ENCODE data around the gene WDR55. TPM values are rescaled to one million over a fixed set of nuclear protein-coding genes. Genes with fewer than 3 reads are reported as not detected.
A peak's percentile ranks its signal among the peaks of the same experiment; 100 is the strongest.

The WDR55 gene
- total and polyA plus RNA-seq, 2 of the 13 experiments (the other 11 are each of a cell fraction or from before 2014, with no cell fraction given): 17.7 to 18.2 TPM

GRCh38 chr5:140710899-140711552 lies 46.3 kb downstream of the WDR55 start (continued):
- TF ChIP-seq ZNF670 (CRISPR knock-in tag; IDR thresholded peaks at IDR 0.05; ENCODE audit: borderline replicate concordance) (0 out of 2 replicates have a peak, but pooled peaks have one; percentile 34), SNAI1 (CRISPR knock-in tag; IDR thresholded peaks at IDR 0.05; ENCODE audit: borderline replicate concordance) (no peak)

- H3K4me2 ChIP-seq (ENCODE audit: low read depth, low read length): peak overlapping the region; percentile 67
- ChIA-PET POLR2A (interaction anchor here (1.1 to 3.4 kb wide), 8 partner anchors 8 to 164 kb away, joined by 7 to 42 read pairs (median 16); partner anchors contain the start of genes EIF4EBP3, HARS1, HARS2 and IK), CTCF (ENCODE audit: low intra/inter-chr PET ratio, low total read pairs) (no interaction called here)
- no peaks in the 10 kb centered on the region for H3K9me3 ChIP-seq (ENCODE audit: low read length)
- H3K4me1 ChIP-seq (ENCODE audit: insufficient read depth, low read length): peaks cover 24% of the 10 kb centered on the region
- ATAC-seq: no peak
- intact Hi-C loops (cut with micrococcal nuclease; ENCODE audit: unreplicated experiment) (loop anchor here (1.0 to 10.0 kb wide), 3 partner anchors 8 to 537 kb away; partner anchors contain the start of genes CYSTM1 and ZMAT2), in situ Hi-C loops (cut with HindIII; ENCODE audit: extremely low pct_ligation_motif_present, low pct_unique_long_range_greater_than_20kb) (no loop called here)
- H3K4me3 ChIP-seq (replicated peaks in 1 of 3; ENCODE audit: insufficient read depth in 1 of 3, low read depth in 2 of 3, low read length in 3 of 3): peak overlapping the region; percentile 59 to 86 (median 77); a peak in 5 of 6 replicates
- FAIRE-seq: no peak
- no peaks in the 10 kb centered on the region for H3K79me2 ChIP-seq (ENCODE audit: insufficient read depth, low read length)
- H2AFZ ChIP-seq (ENCODE audit: low read length): no peak overlapping the region
- DNase-seq (ENCODE audit: low spot score): no peak
- H4K20me1 ChIP-seq (ENCODE audit: insufficient read depth, low read length): no peaks in the 10 kb centered on the region
- peak overlapping the region; percentile 92 for H3K27ac ChIP-seq (ENCODE audit: extremely low read length, insufficient read depth, low read length)
- H3K27me3 ChIP-seq (ENCODE audit: control insufficient read depth in 1 of 2, insufficient read depth in 2 of 2, low read length in 2 of 2): no peaks in the 10 kb centered on the region; a peak in 1 of 5 replicates
- H3K9ac ChIP-seq (ENCODE audit: insufficient read depth, low read depth, low read length): no peak overlapping the region
- BruUV-seq (replicated peaks): no TSS peak
- WGBS (ENCODE audit: low lambda C conversion rate): 84% methylated on average over 1 of the region's 1 CpG
- H3K36me3 ChIP-seq (replicated peaks in 1 of 2; ENCODE audit: control insufficient read depth in 1 of 2, insufficient read depth in 2 of 2, low read length in 2 of 2): peaks cover 0 to 2% of the 10 kb centered on the region in 2 experiments; a peak in 2 of 5 replicates
- no peak for TF ChIP-seq SETDB1 (CRISPR knock-in tag; IDR thresholded peaks at IDR 0.05; ENCODE audit: borderline replicate concordance)
- no peak for TF ChIP-seq POLR2G (IDR thresholded peaks at IDR 0.05; ENCODE audit: low read depth, low read length)
- no peak for TF ChIP-seq SNAPC4 (CRISPR knock-in tag; IDR thresholded peaks at IDR 0.05)
- no peak for TF ChIP-seq ZKSCAN5 (CRISPR knock-in tag; IDR thresholded peaks at IDR 0.05)
- no peak for TF ChIP-seq ZNF275 (CRISPR knock-in tag; IDR thresholded peaks at IDR 0.05; ENCODE audit: borderline replicate concordance)
- TF ChIP-seq SNAPC5 (CRISPR knock-in tag; IDR thresholded peaks at IDR 0.05; ENCODE audit: borderline replicate concordance): no peak
- no peak for TF ChIP-seq HIC2 (CRISPR knock-in tag; IDR thresholded peaks at IDR 0.05; ENCODE audit: low read depth)
- no peak for TF ChIP-seq CBX1 (IDR thresholded peaks at IDR 0.05; ENCODE audit: low read depth)
- TF ChIP-seq MNT (IDR thresholded peaks at IDR 0.05): no peak
Observed at GRCh38 chr5:140711794-140712193, 47.1 kb downstream of the WDR55 start.

Measured in HepG2 (cell line).